Loucy (cell line): ENCODE measurements around the gene DUS2.

Experiments
- CTCF ChIP-seq: fragments of 200-600 bp; sonication (generic); conservative IDR thresholded peaks from 2 replicates; pipeline ENCODE4 v1.5.1; 2014; ENCODE audit warnings: mild to moderate bottlenecking, antibody characterized with exemption, low read length
- EZH2phosphoT487 ChIP-seq: fragments of 200-600 bp; IDR thresholded peaks from 2 replicates; pipeline ENCODE4 v1.6.1; 2018; ENCODE audit warnings: antibody characterized with exemption, mild to moderate bottlenecking, moderate library complexity, borderline replicate concordance

- TF ChIP-seq CTCF (no peak), EZH2phosphoT487 (no peak)
These were observed 63.3 kb downstream of the DUS2 start for GRCh38 chr16:68086336-68086841.
